GM18502 (cell line): ENCODE results near the gene SEC31A.

Source experiments
- ATAC-seq: cut with Tn5 transposase; IDR thresholded peaks from one replicate; pipeline ENCODE4 v1.9.1; 2021; ENCODE audit warnings: mild to moderate bottlenecking; ENCODE audit not compliant: unreplicated experiment, poor library complexity

Gene SEC31A

GRCh38 chr4:82774711-82775171, 116.2 kb downstream of the SEC31A start:
- ATAC-seq: no peak

GRCh38 chr4:82773057-82773456, 117.9 kb downstream of the SEC31A start:
- no peak for ATAC-seq

- no peak for ATAC-seq
Measured at GRCh38 chr4:82770607-82771006, 120.3 kb downstream of the SEC31A start.
